K562 (cell line): ENCODE data around the gene KCNIP2. TPM values are rescaled to one million over a fixed set of nuclear protein-coding genes. Genes with fewer than 3 reads are reported as not detected.
A peak's percentile ranks its signal among the peaks of the same experiment; 100 is the strongest.

ENCODE experiments used
- CEBPG ChIP-seq, 3 experiments: fragments of 200-800 bp in 1 of 3; sonication (Bioruptor generic) in 1 of 3; sonication (generic) in 1 of 3; formaldehyde crosslinking in 1 of 3; IDR thresholded peaks in 2 of 3; conservative IDR thresholded peaks in 1 of 3; 2 replicates each; pipeline versions ENCODE4 v1.6.1 to v1.8.0; 2016 to 2022; ENCODE audit warnings: missing compliant biosample characterization in 2 of 3, missing genetic modification characterization in 2 of 3, mild to moderate bottlenecking in 1 of 3, missing genetic modification reagents in 1 of 3
- HCFC1 ChIP-seq: IDR thresholded peaks from 2 replicates; pipeline ENCODE4 v1.6.1; 2012; ENCODE audit warnings: low read depth, low read length, improper control_type of control experiment
- HDAC1 ChIP-seq, 2 experiments: fragments of 450-650 bp; IDR thresholded peaks; 2 replicates each; pipeline ENCODE4 v1.6.1; 2016 to 2017; ENCODE audit warnings: inconsistent platforms in 1 of 2, mild to moderate bottlenecking in 1 of 2, moderate library complexity in 1 of 2
- KHSRP ChIP-seq: fragments of 450-650 bp; IDR thresholded peaks from 2 replicates; pipeline ENCODE4 v1.6.1; 2017
- KLF1 ChIP-seq: fragments of 450-650 bp; IDR thresholded peaks from 2 replicates; pipeline ENCODE4 v1.6.1; 2016; ENCODE audit warnings: missing genetic modification characterization, missing compliant biosample characterization
- NFE2 ChIP-seq: IDR thresholded peaks from 2 replicates; pipeline ENCODE4 v1.6.1; 2014; ENCODE audit warnings: antibody characterized with exemption, low read depth
- NRF1 ChIP-seq, 2 experiments: fragments of 450-650 bp; IDR thresholded peaks in 1 of 2; conservative IDR thresholded peaks in 1 of 2; 2 replicates each; pipeline ENCODE4 v1.6.1; 2014; ENCODE audit warnings: mild to moderate bottlenecking in 2 of 2
- POLR2G ChIP-seq: fragments of 200-400 bp; formaldehyde crosslinking; IDR thresholded peaks from 2 replicates; pipeline ENCODE4 v1.6.1; 2017; ENCODE audit warnings: low read depth, mild to moderate bottlenecking, antibody characterized with exemption, low read length, moderate library complexity
- PTTG1 ChIP-seq: fragments of 450-650 bp; IDR thresholded peaks from 2 replicates; pipeline ENCODE4 v1.6.1; 2016; ENCODE audit warnings: low read depth, mild to moderate bottlenecking, missing genetic modification characterization, missing compliant biosample characterization
- SAP30 ChIP-seq: fragments of 200-600 bp; sonication (generic); IDR thresholded peaks from 2 replicates; pipeline ENCODE4 v1.6.1; 2012; ENCODE audit warnings: borderline replicate concordance, low read depth, mild to moderate bottlenecking, moderate library complexity, low read length, control low read depth, inconsistent platforms; ENCODE audit not compliant: insufficient read depth, poor library complexity, severe bottlenecking
- TBP ChIP-seq: optimal IDR thresholded peaks from 2 replicates; pipeline ENCODE3; 2011; ENCODE audit warnings: low read depth, low read length, improper control_type of control experiment
- ZBTB17 ChIP-seq: fragments of 450-650 bp; formaldehyde crosslinking; IDR thresholded peaks from 2 replicates; pipeline ENCODE4 v1.4.0; 2020; ENCODE audit warnings: mild to moderate bottlenecking
- ZNF274 ChIP-seq: IDR thresholded peaks from 2 replicates; pipeline ENCODE4 v1.6.1; 2011; ENCODE audit warnings: low read depth, mild to moderate bottlenecking, low read length, moderate library complexity, borderline replicate concordance
- ZNF695 ChIP-seq: fragments of 450-650 bp; formaldehyde crosslinking; IDR thresholded peaks from 2 replicates; pipeline ENCODE4 v1.4.0; 2020; ENCODE audit warnings: mild to moderate bottlenecking, moderate library complexity
- polyA plus RNA-seq, 8 experiments: library from polyadenylated mRNA; depleted of rRNA in 4 of 8; stranded (reverse) in 5 of 8; unstranded in 3 of 8; fragments of >200 nt; fragmentation: Nextera tagmentation in 2 of 8; fragmentation: Illumina TruSeq in 1 of 8; extraction: Ambion mirVana in 2 of 8; extraction: Trizol in 1 of 8; gene quantifications; 2 replicates each; pipeline versions ENCODE4 v1.2.1 to v1.2.3, GENCODE V29; 2011 to 2014; ENCODE audit warnings: inconsistent platforms in 1 of 8, missing spikeins in 1 of 8
- total RNA-seq, 7 experiments: library from RNA; depleted of rRNA in 6 of 7; stranded (reverse); fragments of >200 nt in 6 of 7; fragmentation: Illumina TruSeq in 2 of 7; extraction: Trizol in 2 of 7; gene quantifications; 2 replicates each; pipeline versions ENCODE4 v1.2.1 to v1.2.3, GENCODE V29; 2011 to 2021; ENCODE audit warnings: low replicate concordance in 1 of 7
- TF ChIP-seq, protein P1 (sequence below): fragments of 250-450 bp; sonication (Bioruptor Pico); IDR thresholded peaks from 2 replicates; pipeline ENCODE4 v1.6.1; 2021; ENCODE audit warnings: mild to moderate bottlenecking
- TF ChIP-seq, protein P2 (sequence below): fragments of 250-450 bp; sonication (Bioruptor Pico); IDR thresholded peaks from 2 replicates; pipeline ENCODE4 v1.8.0; 2021; ENCODE audit warnings: borderline replicate concordance, mild to moderate bottlenecking, moderate library complexity; ENCODE audit not compliant: poor library complexity, severe bottlenecking
- TF ChIP-seq, protein P3 (sequence below): sonication (generic); formaldehyde crosslinking; IDR thresholded peaks from 2 replicates; pipeline ENCODE4 v1.8.0; 2022; ENCODE audit warnings: missing genetic modification reagents, mild to moderate bottlenecking, moderate library complexity, borderline replicate concordance
- TF ChIP-seq, protein P4 (sequence below): sonication (generic); formaldehyde crosslinking; IDR thresholded peaks from 2 replicates; pipeline ENCODE4 v1.8.1; 2023; ENCODE audit warnings: missing genetic modification reagents, mild to moderate bottlenecking, borderline replicate concordance
- TF ChIP-seq, protein P5 (sequence below): fragments of 450-650 bp; formaldehyde crosslinking; conservative IDR thresholded peaks from 2 replicates; pipeline ENCODE4 v1.4.0; 2022; ENCODE audit warnings: mild to moderate bottlenecking, missing genetic modification characterization

KCNIP2 gene
- total and polyA plus RNA-seq, 9 of the 15 experiments (the other 6 are each of a cell fraction or from before 2014, with no cell fraction given), result 2.5 to 7.6 (median 4.1) TPM

DNA sequence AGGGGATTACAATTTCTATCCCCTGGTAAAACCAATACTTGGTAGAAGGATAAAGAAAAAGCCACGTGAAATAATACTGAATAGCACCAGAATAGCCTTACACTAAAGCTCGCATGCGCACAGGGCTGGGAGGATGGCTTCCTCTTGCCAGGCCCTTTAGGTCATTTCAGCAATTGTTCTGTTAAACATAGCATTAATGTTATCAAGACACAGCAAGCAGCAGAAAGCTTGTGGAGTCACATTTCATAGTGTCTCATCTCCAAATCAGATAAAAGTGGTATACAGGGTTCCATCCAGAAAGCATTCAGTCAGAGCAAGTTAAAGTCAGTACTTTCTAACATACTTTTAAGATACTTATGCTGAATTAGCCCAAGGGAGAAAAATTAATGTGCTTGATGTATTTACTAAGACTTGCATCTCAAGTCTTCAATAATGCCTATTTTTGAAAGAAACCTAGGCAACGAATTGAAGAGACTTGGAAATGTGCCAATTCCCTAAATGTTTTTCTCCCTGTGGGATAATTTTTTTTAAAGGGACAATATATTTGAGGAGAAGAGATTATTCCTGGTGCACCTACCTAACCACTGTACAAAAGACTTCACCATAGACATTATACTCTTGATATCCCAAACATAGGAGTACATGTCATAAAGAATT is 46.1 kb downstream of the KCNIP2 start (continued):
- TF ChIP-seq, protein P1, sequence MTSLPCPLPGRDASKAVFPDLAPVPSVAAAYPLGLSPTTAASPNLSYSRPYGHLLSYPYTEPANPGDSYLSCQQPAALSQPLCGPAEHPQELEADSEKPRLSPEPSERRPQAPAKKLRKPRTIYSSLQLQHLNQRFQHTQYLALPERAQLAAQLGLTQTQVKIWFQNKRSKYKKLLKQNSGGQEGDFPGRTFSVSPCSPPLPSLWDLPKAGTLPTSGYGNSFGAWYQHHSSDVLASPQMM, result no peak
- TF ChIP-seq ZNF695 (no peak), ZNF274 (no peak), KLF1 (tag) (no peak), KHSRP (no peak), HDAC1 (IDR thresholded peaks at IDR 0.05) (no peak), ZBTB17 (CRISPR knock-in tag) (no peak), NFE2 (no peak), POLR2G (no peak), TBP (no peak), PTTG1 (tag) (no peak), HCFC1 (no peak), CEBPG (CRISPR knock-in tag; IDR thresholded peaks at IDR 0.05) (no peak), CEBPG (tag; conservative IDR thresholded peaks at IDR 0.05 in 1 of 2, IDR thresholded peaks at IDR 0.05 in 1 of 2) (no peak), NRF1 (conservative IDR thresholded peaks at IDR 0.05 in 1 of 2, IDR thresholded peaks at IDR 0.05 in 1 of 2) (peak; percentile 78 to 81), SAP30 (no peak)
- TF ChIP-seq, protein P2, sequence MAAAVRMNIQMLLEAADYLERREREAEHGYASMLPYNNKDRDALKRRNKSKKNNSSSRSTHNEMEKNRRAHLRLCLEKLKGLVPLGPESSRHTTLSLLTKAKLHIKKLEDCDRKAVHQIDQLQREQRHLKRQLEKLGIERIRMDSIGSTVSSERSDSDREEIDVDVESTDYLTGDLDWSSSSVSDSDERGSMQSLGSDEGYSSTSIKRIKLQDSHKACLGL (CRISPR knock-in tag), result no peak
- TF ChIP-seq, protein P3, sequence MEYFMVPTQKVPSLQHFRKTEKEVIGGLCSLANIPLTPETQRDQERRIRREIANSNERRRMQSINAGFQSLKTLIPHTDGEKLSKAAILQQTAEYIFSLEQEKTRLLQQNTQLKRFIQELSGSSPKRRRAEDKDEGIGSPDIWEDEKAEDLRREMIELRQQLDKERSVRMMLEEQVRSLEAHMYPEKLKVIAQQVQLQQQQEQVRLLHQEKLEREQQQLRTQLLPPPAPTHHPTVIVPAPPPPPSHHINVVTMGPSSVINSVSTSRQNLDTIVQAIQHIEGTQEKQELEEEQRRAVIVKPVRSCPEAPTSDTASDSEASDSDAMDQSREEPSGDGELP (CRISPR knock-in tag), result no peak
- TF ChIP-seq, protein P4, sequence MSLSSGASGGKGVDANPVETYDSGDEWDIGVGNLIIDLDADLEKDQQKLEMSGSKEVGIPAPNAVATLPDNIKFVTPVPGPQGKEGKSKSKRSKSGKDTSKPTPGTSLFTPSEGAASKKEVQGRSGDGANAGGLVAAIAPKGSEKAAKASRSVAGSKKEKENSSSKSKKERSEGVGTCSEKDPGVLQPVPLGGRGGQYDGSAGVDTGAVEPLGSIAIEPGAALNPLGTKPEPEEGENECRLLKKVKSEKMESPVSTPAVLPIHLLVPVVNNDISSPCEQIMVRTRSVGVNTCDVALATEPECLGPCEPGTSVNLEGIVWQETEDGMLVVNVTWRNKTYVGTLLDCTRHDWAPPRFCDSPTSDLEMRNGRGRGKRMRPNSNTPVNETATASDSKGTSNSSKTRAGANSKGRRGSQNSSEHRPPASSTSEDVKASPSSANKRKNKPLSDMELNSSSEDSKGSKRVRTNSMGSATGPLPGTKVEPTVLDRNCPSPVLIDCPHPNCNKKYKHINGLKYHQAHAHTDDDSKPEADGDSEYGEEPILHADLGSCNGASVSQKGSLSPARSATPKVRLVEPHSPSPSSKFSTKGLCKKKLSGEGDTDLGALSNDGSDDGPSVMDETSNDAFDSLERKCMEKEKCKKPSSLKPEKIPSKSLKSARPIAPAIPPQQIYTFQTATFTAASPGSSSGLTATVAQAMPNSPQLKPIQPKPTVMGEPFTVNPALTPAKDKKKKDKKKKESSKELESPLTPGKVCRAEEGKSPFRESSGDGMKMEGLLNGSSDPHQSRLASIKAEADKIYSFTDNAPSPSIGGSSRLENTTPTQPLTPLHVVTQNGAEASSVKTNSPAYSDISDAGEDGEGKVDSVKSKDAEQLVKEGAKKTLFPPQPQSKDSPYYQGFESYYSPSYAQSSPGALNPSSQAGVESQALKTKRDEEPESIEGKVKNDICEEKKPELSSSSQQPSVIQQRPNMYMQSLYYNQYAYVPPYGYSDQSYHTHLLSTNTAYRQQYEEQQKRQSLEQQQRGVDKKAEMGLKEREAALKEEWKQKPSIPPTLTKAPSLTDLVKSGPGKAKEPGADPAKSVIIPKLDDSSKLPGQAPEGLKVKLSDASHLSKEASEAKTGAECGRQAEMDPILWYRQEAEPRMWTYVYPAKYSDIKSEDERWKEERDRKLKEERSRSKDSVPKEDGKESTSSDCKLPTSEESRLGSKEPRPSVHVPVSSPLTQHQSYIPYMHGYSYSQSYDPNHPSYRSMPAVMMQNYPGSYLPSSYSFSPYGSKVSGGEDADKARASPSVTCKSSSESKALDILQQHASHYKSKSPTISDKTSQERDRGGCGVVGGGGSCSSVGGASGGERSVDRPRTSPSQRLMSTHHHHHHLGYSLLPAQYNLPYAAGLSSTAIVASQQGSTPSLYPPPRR (CRISPR knock-in tag), result no peak
- TF ChIP-seq, protein P5, sequence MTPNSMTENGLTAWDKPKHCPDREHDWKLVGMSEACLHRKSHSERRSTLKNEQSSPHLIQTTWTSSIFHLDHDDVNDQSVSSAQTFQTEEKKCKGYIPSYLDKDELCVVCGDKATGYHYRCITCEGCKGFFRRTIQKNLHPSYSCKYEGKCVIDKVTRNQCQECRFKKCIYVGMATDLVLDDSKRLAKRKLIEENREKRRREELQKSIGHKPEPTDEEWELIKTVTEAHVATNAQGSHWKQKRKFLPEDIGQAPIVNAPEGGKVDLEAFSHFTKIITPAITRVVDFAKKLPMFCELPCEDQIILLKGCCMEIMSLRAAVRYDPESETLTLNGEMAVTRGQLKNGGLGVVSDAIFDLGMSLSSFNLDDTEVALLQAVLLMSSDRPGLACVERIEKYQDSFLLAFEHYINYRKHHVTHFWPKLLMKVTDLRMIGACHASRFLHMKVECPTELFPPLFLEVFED (CRISPR knock-in tag), result no peak
